Type B pancreatic cell (in vitro differentiated cells): ENCODE measurements around the gene DNMT3A. TPM values are rescaled to one million over a fixed set of nuclear protein-coding genes. Genes with fewer than 3 reads are reported as not detected.

ENCODE experiments used
- DNase-seq: peaks from one replicate; pipeline ENCODE4 v3.0.0; 2021; ENCODE audit warnings: mixed read lengths; ENCODE audit not compliant: unreplicated experiment; ENCODE audit errors: extremely low spot score
- H3K27ac Mint-ChIP-seq: 2 replicates; pipeline ENCODE4 v1.8.0; 2021; ENCODE audit warnings: mild to moderate bottlenecking, mixed read lengths
- H3K27me3 Mint-ChIP-seq: 2 replicates; pipeline ENCODE4 v1.8.0; 2021; ENCODE audit warnings: mixed read lengths
- H3K36me3 Mint-ChIP-seq: 2 replicates; pipeline ENCODE4 v1.8.0; 2021; ENCODE audit warnings: mixed read lengths
- H3K4me1 Mint-ChIP-seq: one replicate; pipeline ENCODE4 v1.8.0; 2021; ENCODE audit warnings: mixed read lengths; ENCODE audit not compliant: unreplicated experiment
- H3K4me3 Mint-ChIP-seq: 2 replicates; pipeline ENCODE4 v1.8.0; 2021; ENCODE audit warnings: mild to moderate bottlenecking, mixed read lengths
- H3K9me3 Mint-ChIP-seq: 2 replicates; pipeline ENCODE4 v1.8.0; 2021; ENCODE audit warnings: mixed read lengths
- total RNA-seq: library from RNA; stranded (reverse); gene quantifications from 2 replicates; pipeline ENCODE4 v1.2.1, GENCODE V29; 2021; ENCODE audit warnings: low replicate concordance
- TF ChIP-seq, protein P1 (sequence below): fragments of 200-600 bp; sonication (generic); conservative IDR thresholded peaks from 2 replicates; pipeline ENCODE4 v1.5.0; 2021; ENCODE audit warnings: antibody characterized with exemption, mild to moderate bottlenecking

The DNMT3A gene
- total RNA-seq, 1 donor from 2014 or later, result 139 TPM

GRCh38 chr2:25361261-25362048 lies 19.7 kb upstream of the DNMT3A start:
- no peaks in the 10 kb centered on the region for H3K9me3 Mint-ChIP-seq
- TF ChIP-seq, protein P1, sequence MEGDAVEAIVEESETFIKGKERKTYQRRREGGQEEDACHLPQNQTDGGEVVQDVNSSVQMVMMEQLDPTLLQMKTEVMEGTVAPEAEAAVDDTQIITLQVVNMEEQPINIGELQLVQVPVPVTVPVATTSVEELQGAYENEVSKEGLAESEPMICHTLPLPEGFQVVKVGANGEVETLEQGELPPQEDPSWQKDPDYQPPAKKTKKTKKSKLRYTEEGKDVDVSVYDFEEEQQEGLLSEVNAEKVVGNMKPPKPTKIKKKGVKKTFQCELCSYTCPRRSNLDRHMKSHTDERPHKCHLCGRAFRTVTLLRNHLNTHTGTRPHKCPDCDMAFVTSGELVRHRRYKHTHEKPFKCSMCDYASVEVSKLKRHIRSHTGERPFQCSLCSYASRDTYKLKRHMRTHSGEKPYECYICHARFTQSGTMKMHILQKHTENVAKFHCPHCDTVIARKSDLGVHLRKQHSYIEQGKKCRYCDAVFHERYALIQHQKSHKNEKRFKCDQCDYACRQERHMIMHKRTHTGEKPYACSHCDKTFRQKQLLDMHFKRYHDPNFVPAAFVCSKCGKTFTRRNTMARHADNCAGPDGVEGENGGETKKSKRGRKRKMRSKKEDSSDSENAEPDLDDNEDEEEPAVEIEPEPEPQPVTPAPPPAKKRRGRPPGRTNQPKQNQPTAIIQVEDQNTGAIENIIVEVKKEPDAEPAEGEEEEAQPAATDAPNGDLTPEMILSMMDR, result no peak
- H3K36me3 Mint-ChIP-seq, result no peaks in the 10 kb centered on the region
- peaks cover 3% of the 10 kb centered on the region for H3K27me3 Mint-ChIP-seq
- H3K27ac Mint-ChIP-seq, result peak overlapping the region; percentile 7
- H3K4me1 Mint-ChIP-seq, result peaks cover 11% of the 10 kb centered on the region
- DNase-seq, result no peak
- peak overlapping the region; percentile 65 for H3K4me3 Mint-ChIP-seq

GRCh38 chr2:25358836-25359235 lies 17.1 kb upstream of the DNMT3A start:
- Mint-ChIP-seq H3K9me3 (no peaks in the 10 kb centered on the region), H3K4me1 (peaks cover 11% of the 10 kb centered on the region)

GRCh38 chr2:25358249-25358815 lies 16.6 kb upstream of the DNMT3A start:
- peaks cover 11% of the 10 kb centered on the region for H3K4me1 Mint-ChIP-seq
- H3K9me3 Mint-ChIP-seq, result no peaks in the 10 kb centered on the region
- TF ChIP-seq, protein P1, result no peak
- no peaks in the 10 kb centered on the region for H3K36me3 Mint-ChIP-seq
- DNase-seq, result no peak
- H3K27me3 Mint-ChIP-seq, result peaks cover 3% of the 10 kb centered on the region
- H3K4me3 Mint-ChIP-seq, result no peak overlapping the region
- no peak overlapping the region for H3K27ac Mint-ChIP-seq

More at GRCh38 chr2:25358836-25359235, 17.1 kb upstream of the DNMT3A start:
- H3K36me3 Mint-ChIP-seq, result no peaks in the 10 kb centered on the region
- no peak for DNase-seq
- H3K27ac Mint-ChIP-seq, result no peak overlapping the region
- TF ChIP-seq, protein P1, result no peak
- no peak overlapping the region for H3K4me3 Mint-ChIP-seq
- H3K27me3 Mint-ChIP-seq, result peaks cover 3% of the 10 kb centered on the region

DNA sequence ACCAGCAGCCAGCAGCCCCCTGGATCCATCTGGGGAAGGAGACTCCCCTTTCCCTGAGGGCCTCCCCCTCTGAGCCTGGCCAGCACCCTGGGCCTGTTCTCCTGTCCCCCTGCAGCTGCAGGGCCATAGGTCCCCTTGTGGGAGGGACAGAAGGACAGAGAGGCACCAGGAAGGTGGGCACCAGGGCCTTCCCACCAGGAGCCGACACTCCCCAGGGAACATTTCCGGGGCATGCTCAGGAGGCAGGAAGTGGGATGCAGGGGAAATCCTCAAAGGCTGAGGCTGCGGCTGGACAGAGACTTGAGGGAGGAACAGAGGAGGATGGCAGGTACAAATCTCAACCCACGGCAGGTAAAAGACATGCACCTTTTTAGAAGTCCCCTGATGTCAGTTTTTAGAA lies 14.4 kb upstream of the DNMT3A start:
- Mint-ChIP-seq H3K9me3 (no peaks in the 10 kb centered on the region), H3K27me3 (no peaks in the 10 kb centered on the region), H3K4me3 (no peak overlapping the region), H3K4me1 (no peaks in the 10 kb centered on the region), H3K36me3 (no peaks in the 10 kb centered on the region), H3K27ac (no peak overlapping the region)
- no peak for DNase-seq
- TF ChIP-seq, protein P1, result no peak

GRCh38 chr2:25355270-25355669 lies 13.5 kb upstream of the DNMT3A start:
- Mint-ChIP-seq H3K4me3 (no peak overlapping the region), H3K4me1 (no peaks in the 10 kb centered on the region), H3K27ac (no peak overlapping the region), H3K9me3 (no peaks in the 10 kb centered on the region), H3K27me3 (no peaks in the 10 kb centered on the region), H3K36me3 (no peaks in the 10 kb centered on the region)
- DNase-seq, result no peak
- TF ChIP-seq, protein P1, result no peak
